ENCODE results near the gene BRICD5. TPM values are rescaled to one million over a fixed set of nuclear protein-coding genes. Genes with fewer than 3 reads are reported as not detected.

Gene BRICD5
- total RNA-seq, 2 donors from 2014 or later = 6.2 to 23.7 TPM

Other genes starting within 250 kb of the BRICD5 start
- 1,000 to 10,000 TPM; 2,056 to 2,952 TPM for gene RPS2, start 246.0 kb downstream of the BRICD5 start, total RNA-seq
- not detected for gene RNF151, start 244.0 kb downstream of the BRICD5 start, total RNA-seq
- gene TBL3, start 238.8 kb downstream of the BRICD5 start, total RNA-seq = 10 to 100 TPM; 39.3 to 78.3 TPM
- not detected for gene NOXO1, start 229.4 kb downstream of the BRICD5 start, total RNA-seq
- 10 to 100 TPM; 31.9 to 41.7 TPM for gene GFER, start 226.7 kb downstream of the BRICD5 start, total RNA-seq
- gene SYNGR3, start 220.9 kb downstream of the BRICD5 start, total RNA-seq = 10 to 100 TPM; 21.3 to 43.6 TPM
- gene ZNF598, start 201.0 kb downstream of the BRICD5 start, total RNA-seq = 100 to 1,000 TPM in 1 of 2 donors, 10 to 100 TPM in 1; 83.1 to 163 TPM
- gene NPW, start 191.1 kb downstream of the BRICD5 start, total RNA-seq = 1 to 10 TPM; 1.5 to 3.5 TPM
- gene NHERF2, start 184.0 kb downstream of the BRICD5 start, total RNA-seq = 1 to 10 TPM; 3.8 to 4.5 TPM
- 10 to 100 TPM; 12.6 to 40.9 TPM for gene NTHL1, start 163.0 kb downstream of the BRICD5 start, total RNA-seq
- gene TSC2, start 162.9 kb downstream of the BRICD5 start, total RNA-seq = 100 to 1,000 TPM; 106 to 155 TPM
- gene PKD1, start 75.0 kb downstream of the BRICD5 start, total RNA-seq = 100 to 1,000 TPM in 1 of 2 donors, 10 to 100 TPM in 1; 66.4 to 145 TPM
- under 1 TPM in 1 of 2 donors, not detected in 1; 0.89 TPM for gene RAB26, start 62.2 kb downstream of the BRICD5 start, total RNA-seq
- gene TRAF7, start 55.1 kb downstream of the BRICD5 start, total RNA-seq = 10 to 100 TPM; 69.0 to 91.7 TPM
- under 1 TPM; 0.14 to 0.26 TPM for gene CASKIN1, start 14.3 kb downstream of the BRICD5 start, total RNA-seq
- 10 to 100 TPM; 31.2 to 68.9 TPM for gene MLST8, start 5.4 kb downstream of the BRICD5 start, total RNA-seq
- 10 to 100 TPM; 18.8 to 39.8 TPM for gene PGP, start 4.0 kb upstream of the BRICD5 start, total RNA-seq
- gene E4F1, start 12.7 kb upstream of the BRICD5 start, total RNA-seq = 10 to 100 TPM; 27.5 to 51.8 TPM
- gene DNASE1L2, start 25.6 kb upstream of the BRICD5 start, total RNA-seq = 1 to 10 TPM in 1 of 2 donors, under 1 TPM in 1; 0.88 to 3.5 TPM
- gene ECI1, start 40.7 kb upstream of the BRICD5 start, total RNA-seq = 10 to 100 TPM; 29.1 to 51.1 TPM
- 100 to 1,000 TPM; 256 to 334 TPM for gene RNPS1, start 57.3 kb upstream of the BRICD5 start, total RNA-seq
- 10 to 100 TPM in 1 of 2 donors, 1 to 10 TPM in 1; 7.3 to 14.9 TPM for gene ABCA3, start 129.9 kb upstream of the BRICD5 start, total RNA-seq
- gene CCNF, start 218.6 kb upstream of the BRICD5 start, total RNA-seq = 10 to 100 TPM; 36.1 to 79.5 TPM
- 10 to 100 TPM in 1 of 2 donors, 1 to 10 TPM in 1; 8.6 to 39.0 TPM for gene TEDC2, start 249.2 kb upstream of the BRICD5 start, total RNA-seq

All from natural killer cell treated with Interleukin-12 subunit alpha and Interleukin-12 subunit beta and Interleukin-15 and Interleukin-18, amount 100 ng/mL, for 72 hours (primary cell).